Psoas muscle (tissue), 8 donors: ENCODE measurements around the gene SERHL2. TPM values are rescaled to one million over a fixed set of nuclear protein-coding genes. Genes with fewer than 3 reads are reported as not detected.

Experiments used
- ATAC-seq, 4 donors: fragments of 200-7000 bp; cut with Tn5 transposase; one replicate each; pipeline ENCODE4 v1.9.1; 2020; ENCODE audit warnings: moderate library complexity in 3 of 4, mild to moderate bottlenecking in 2 of 4
- DNase-seq, 2 donors: peaks; one replicate each; pipeline ENCODE4 v3.0.0-alpha.2; 2020
- H3K27ac ChIP-seq: fragments of 200-600 bp; one replicate; pipeline ENCODE4 v1.8.0; 2022
- H3K27me3 ChIP-seq, 3 donors: fragments of 200-600 bp in 1 of 3; one replicate each; pipeline versions ENCODE4 v1.6.1 to v1.8.0; 2013 to 2022; ENCODE audit warnings: low read length in 2 of 3, mild to moderate bottlenecking in 2 of 3, moderate library complexity in 1 of 3; ENCODE audit not compliant: insufficient read depth in 3 of 3
- H3K36me3 ChIP-seq, 2 donors: fragments of 200-600 bp in 1 of 2; one replicate each; pipeline versions ENCODE4 v1.6.1 to v1.8.0; 2013 to 2022; ENCODE audit warnings: low read depth in 1 of 2, mild to moderate bottlenecking in 1 of 2, moderate library complexity in 1 of 2; ENCODE audit not compliant: insufficient read depth in 1 of 2
- H3K4me1 ChIP-seq: fragments of 200-600 bp; one replicate; pipeline ENCODE4 v1.8.0; 2022
- H3K4me3 ChIP-seq: fragments of 200-600 bp; one replicate; pipeline ENCODE4 v1.8.0; 2022; ENCODE audit warnings: mild to moderate bottlenecking
- H3K9me3 ChIP-seq: fragments of 200-600 bp; one replicate; pipeline ENCODE4 v1.8.0; 2022
- CTCF ChIP-seq: fragments of 200-600 bp; IDR thresholded peaks from one replicate; pipeline ENCODE4 v1.8.0; 2022; ENCODE audit warnings: antibody characterized with exemption
- WGBS, 3 donors: extraction: QIAGEN DNeasy Blood & Tissue Kit; methylation state at CpG; one replicate each; pipeline versions ENCODE4 v1.1.6 to v1.1.7; 2013; 5-methylcytosine and 5-hydroxymethylcytosine counted together
- intact Hi-C, 2 donors: fragments of 100-400 bp; cut with DNase I; formaldehyde crosslinking; loops; one replicate each; pipeline versions ENCODE4 v1.11.0 to v1.14.2; 2022
- polyA plus RNA-seq, 3 donors: library from polyadenylated mRNA; stranded (reverse); fragments of 200-250 nt; gene quantifications; one replicate each; pipeline ENCODE4 v1.2.3, GENCODE V29; 2013
- total RNA-seq, 4 donors: library from RNA; stranded (reverse); fragmentation: NEBNext Ultra II Directional in 2 of 4; extraction: Animal tissue kit (Norgen Biotek cat#: 25700) in 2 of 4; gene quantifications; one replicate each; pipeline versions ENCODE4 v1.2.1 to v1.2.4, GENCODE V29; 2021 to 2023
- donor health status: healthy with polysubstance abuse.
- donor health status: DM: no; HTN: no; CAD: no; lungs with moderate emphysema.
- donor health status: Bipolar disorder and iron deficiency.
- donor health status: healthy.
- donor health status: DM: yes; HTN: yes; CAD: no.
- donor health status: DM: no; HTN: no; CAD: no.
- donor health status: DM: no; HTN: no; CAD: no.
- donor health status: DM: yes; HTN: yes; CAD: no.

The SERHL2 gene
- total and polyA plus RNA-seq, 7 donors, result 0.82 to 1.6 (median 1.1) TPM

- intact Hi-C loops, result loop anchor here (2.0 to 5.0 kb wide), 3 partner anchors 29 to 78 kb away; partner anchors contain the start of gene CYB5R3 (in 1 of the 2)
- Histone ChIP-seq H3K36me3 (peaks cover 0 to 31% of the 10 kb centered on the region in 2 donors), H3K9me3 (no peaks in the 10 kb centered on the region), H3K4me3 (no peak overlapping the region), H3K27ac (peak overlapping the region; percentile 44), H3K4me1 (peaks cover 22% of the 10 kb centered on the region), H3K27me3 (no peaks in the 10 kb centered on the region)
- DNase-seq (no peak), ATAC-seq (no peak)
- WGBS, 3 donors, result 85 to 92% (median 88%) methylated on average over 34 to 35 of the region's 35 CpGs
- no peak for TF ChIP-seq CTCF
Measured at GRCh38 chr22:42619261-42620063, 65.7 kb downstream of the SERHL2 start.

- Histone ChIP-seq H3K27me3 (no peaks in the 10 kb centered on the region), H3K4me1 (peaks cover 22% of the 10 kb centered on the region), H3K4me3 (no peak overlapping the region), H3K9me3 (no peaks in the 10 kb centered on the region), H3K27ac (peak overlapping the region; percentile 64), H3K36me3 (peaks cover 0 to 36% of the 10 kb centered on the region in 2 donors)
- no peak for DNase-seq
- no peak for TF ChIP-seq CTCF
- WGBS, 3 donors, result 87 to 93% (median 90%) methylated on average over 4 of the region's 4 CpGs
- no peak for ATAC-seq
- intact Hi-C loops, result loop anchor here in 1 of 2 donors (2.0 kb wide), 1 partner anchor 29 kb away; the partner anchor contains the start of gene CYB5R3
Measured at GRCh38 chr22:42620084-42620483, 66.3 kb downstream of the SERHL2 start.

- Histone ChIP-seq H3K27ac (peak overlapping the region; percentile 64), H3K4me3 (no peak overlapping the region), H3K27me3 (no peaks in the 10 kb centered on the region), H3K4me1 (peaks cover 14% of the 10 kb centered on the region), H3K36me3 (peaks cover 0 to 50% of the 10 kb centered on the region in 2 donors), H3K9me3 (no peaks in the 10 kb centered on the region)
- ATAC-seq (peak; percentile 78 to 84 (median 81)), DNase-seq (peak; percentile 78 to 90)
- TF ChIP-seq CTCF, result peak; percentile 93
- WGBS, 3 donors, result 46 to 49% (median 47%) methylated on average over 11 of the region's 11 CpGs
- intact Hi-C loops, result loop anchor here in 1 of 2 donors (1.0 to 2.0 kb wide), 2 partner anchors 27 to 199 kb away; partner anchors contain the start of gene CYB5R3
Measured at GRCh38 chr22:42621505-42622002, 67.8 kb downstream of the SERHL2 start.

GRCh38 chr22:42622061-42622710 is 68.4 kb downstream of the SERHL2 start:
- Histone ChIP-seq H3K27me3 (no peaks in the 10 kb centered on the region), H3K4me3 (no peak overlapping the region), H3K4me1 (peaks cover 14% of the 10 kb centered on the region), H3K27ac (peak overlapping the region; percentile 51), H3K36me3 (peaks cover 0 to 57% of the 10 kb centered on the region in 2 donors), H3K9me3 (no peaks in the 10 kb centered on the region)
- ATAC-seq (no peak), DNase-seq (no peak)
- intact Hi-C loops, result no loop called here
- no peak for TF ChIP-seq CTCF
- WGBS, 3 donors, result 85 to 88% (median 86%) methylated on average over 17 to 20 of the region's 20 CpGs
